HEK293 (cell line): ENCODE results near the gene CDKAL1.

Experiments used
- CTCF ChIP-seq: fragments of 450-650 bp; formaldehyde crosslinking; IDR thresholded peaks from 2 replicates; pipeline ENCODE4 v1.5.1; 2016; ENCODE audit warnings: missing biosample characterization, missing genetic modification characterization
- PRDM1 ChIP-seq: fragments of 450-650 bp; formaldehyde crosslinking; IDR thresholded peaks from 2 replicates; pipeline ENCODE4; 2016; ENCODE audit warnings: missing biosample characterization, missing genetic modification characterization
- PRDM4 ChIP-seq: fragments of 450-650 bp; formaldehyde crosslinking; IDR thresholded peaks from 2 replicates; pipeline ENCODE4 v1.5.1; 2017; ENCODE audit warnings: missing biosample characterization, missing genetic modification characterization
- REST ChIP-seq: fragments of 450-650 bp; formaldehyde crosslinking; IDR thresholded peaks from 2 replicates; pipeline ENCODE4 v1.5.1; 2016; ENCODE audit warnings: missing biosample characterization, missing genetic modification characterization
- ZNF138 ChIP-seq: fragments of 450-650 bp; formaldehyde crosslinking; IDR thresholded peaks from 2 replicates; pipeline ENCODE4 v1.5.1; 2016; ENCODE audit warnings: missing biosample characterization, missing genetic modification characterization, borderline replicate concordance
- ZNF16 ChIP-seq: fragments of 450-650 bp; formaldehyde crosslinking; IDR thresholded peaks from 2 replicates; pipeline ENCODE4 v1.5.1; 2016; ENCODE audit warnings: low read depth, missing biosample characterization, missing genetic modification characterization
- ZNF174 ChIP-seq: fragments of 450-650 bp; formaldehyde crosslinking; IDR thresholded peaks from 2 replicates; pipeline ENCODE4 v1.5.0; 2017; ENCODE audit warnings: missing biosample characterization, mild to moderate bottlenecking, missing genetic modification characterization
- ZNF274 ChIP-seq, 2 experiments: fragments of 200-500 bp in 1 of 2; fragments of 450-650 bp in 1 of 2; sonication (Bioruptor generic) in 1 of 2; formaldehyde crosslinking in 1 of 2; IDR thresholded peaks; 2 replicates each; pipeline versions ENCODE4 v1.5.1 to v1.6.1; 2014 to 2016; ENCODE audit warnings: borderline replicate concordance in 1 of 2, inconsistent platforms in 1 of 2, low read length in 1 of 2, missing biosample characterization in 1 of 2, missing genetic modification characterization in 1 of 2
- ZNF292 ChIP-seq: fragments of 450-650 bp; formaldehyde crosslinking; IDR thresholded peaks from 2 replicates; pipeline ENCODE4 v1.5.1; 2016; ENCODE audit warnings: low read depth, missing biosample characterization, missing genetic modification characterization, borderline replicate concordance

- TF ChIP-seq ZNF274 (IDR thresholded peaks at IDR 0.05; ENCODE audit: low read length), result no peak
- no peak for TF ChIP-seq ZNF274 (tag by site-specific recombination; IDR thresholded peaks at IDR 0.05; ENCODE audit: borderline replicate concordance)
- TF ChIP-seq CTCF (tag by site-specific recombination), result no peak
- no peak for TF ChIP-seq ZNF292
- TF ChIP-seq ZNF138 (tag by site-specific recombination), result no peak
- TF ChIP-seq PRDM1 (tag by site-specific recombination), result no peak
- no peak for TF ChIP-seq ZNF16 (tag by site-specific recombination)
- no peak for TF ChIP-seq REST (tag by site-specific recombination)
- TF ChIP-seq PRDM4, result no peak
- no peak for TF ChIP-seq ZNF174 (tag by site-specific recombination)
Measured at GRCh38 chr6:20969551-20969950, 435.3 kb downstream of the CDKAL1 start.
